Keratinocyte (primary cell): ENCODE data around the gene HOXC6.
A peak's percentile ranks its signal among the peaks of the same experiment; 100 is the strongest.

Experiments
- EZH2 ChIP-seq: IDR thresholded peaks from one replicate; pipeline ENCODE4 v1.6.1; 2012; ENCODE audit warnings: inconsistent platforms, mild to moderate bottlenecking, low read length, moderate library complexity
- TF ChIP-seq, protein P1 (sequence below), 3 experiments: IDR thresholded peaks in 1 of 3; conservative IDR thresholded peaks in 1 of 3; optimal IDR thresholded peaks in 1 of 3; 2 replicates in 2 of 3; 3 replicates in 1 of 3; pipeline versions ENCODE3 to v1.5.1; 2011; ENCODE audit warnings: low read length in 3 of 3, mild to moderate bottlenecking in 3 of 3, moderate library complexity in 2 of 3, control low read depth in 1 of 3, inconsistent platforms in 1 of 3; ENCODE audit not compliant: insufficient read depth in 2 of 3; ENCODE audit errors: extremely low read depth in 1 of 3

DNA sequence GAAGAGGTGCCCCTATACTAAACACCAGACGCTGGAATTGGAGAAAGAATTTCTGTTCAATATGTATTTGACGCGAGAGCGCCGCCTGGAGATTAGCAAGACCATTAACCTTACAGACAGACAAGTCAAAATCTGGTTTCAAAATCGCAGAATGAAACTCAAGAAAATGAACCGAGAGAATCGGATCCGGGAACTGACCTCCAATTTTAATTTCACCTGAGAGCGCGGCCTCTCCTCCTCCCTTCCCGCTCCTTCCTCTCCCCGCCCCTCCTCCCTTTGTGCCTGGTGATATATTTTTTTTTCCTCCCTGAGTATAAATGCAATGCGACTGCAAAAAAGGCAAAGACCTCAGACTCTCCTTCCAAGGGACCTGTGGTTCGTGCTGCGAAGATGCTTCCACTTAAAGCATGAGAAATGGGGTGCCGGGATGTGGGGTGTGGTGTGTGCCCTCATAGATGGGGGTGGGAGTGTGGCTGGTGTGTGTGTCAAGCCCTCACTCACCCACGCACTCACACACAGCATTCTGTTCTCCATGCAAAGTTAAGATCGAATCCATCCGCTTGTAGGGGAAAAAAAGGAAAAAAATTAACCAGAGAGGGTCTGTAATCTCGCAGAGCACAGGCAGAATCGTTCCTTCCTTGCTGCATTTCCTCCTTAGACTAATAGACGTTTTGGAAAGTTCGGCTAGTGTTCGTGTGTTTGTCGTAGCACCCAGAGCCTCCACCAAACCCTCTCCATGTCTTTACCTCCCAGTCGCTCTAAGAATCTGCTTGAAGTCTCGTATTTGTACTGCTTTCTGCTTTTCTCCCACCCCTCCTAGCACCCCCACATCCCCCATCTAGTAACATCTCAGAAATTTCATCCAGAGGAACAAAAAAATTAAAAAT, 38.8 kb upstream of the HOXC6 start:
- TF ChIP-seq EZH2 = no peak
- TF ChIP-seq, protein P1, sequence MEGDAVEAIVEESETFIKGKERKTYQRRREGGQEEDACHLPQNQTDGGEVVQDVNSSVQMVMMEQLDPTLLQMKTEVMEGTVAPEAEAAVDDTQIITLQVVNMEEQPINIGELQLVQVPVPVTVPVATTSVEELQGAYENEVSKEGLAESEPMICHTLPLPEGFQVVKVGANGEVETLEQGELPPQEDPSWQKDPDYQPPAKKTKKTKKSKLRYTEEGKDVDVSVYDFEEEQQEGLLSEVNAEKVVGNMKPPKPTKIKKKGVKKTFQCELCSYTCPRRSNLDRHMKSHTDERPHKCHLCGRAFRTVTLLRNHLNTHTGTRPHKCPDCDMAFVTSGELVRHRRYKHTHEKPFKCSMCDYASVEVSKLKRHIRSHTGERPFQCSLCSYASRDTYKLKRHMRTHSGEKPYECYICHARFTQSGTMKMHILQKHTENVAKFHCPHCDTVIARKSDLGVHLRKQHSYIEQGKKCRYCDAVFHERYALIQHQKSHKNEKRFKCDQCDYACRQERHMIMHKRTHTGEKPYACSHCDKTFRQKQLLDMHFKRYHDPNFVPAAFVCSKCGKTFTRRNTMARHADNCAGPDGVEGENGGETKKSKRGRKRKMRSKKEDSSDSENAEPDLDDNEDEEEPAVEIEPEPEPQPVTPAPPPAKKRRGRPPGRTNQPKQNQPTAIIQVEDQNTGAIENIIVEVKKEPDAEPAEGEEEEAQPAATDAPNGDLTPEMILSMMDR (optimal IDR thresholded peaks at IDR 0.05 in 1 of 3, IDR thresholded peaks at IDR 0.05 in 1 of 3, conservative IDR thresholded peaks at IDR 0.05 in 1 of 3; ENCODE audit: extremely low read depth in 1 of 3, insufficient read depth in 2 of 3, low read length in 3 of 3) = peak; percentile 52 to 62 (median 57)
